Neural cell (in vitro differentiated cells): ENCODE data around the gene NUDT16. TPM values are rescaled to one million over a fixed set of nuclear protein-coding genes. Genes with fewer than 3 reads are reported as not detected.

ENCODE experiments used
- H2AFZ ChIP-seq: fragments of 200-600, 300-800 bp; sonication (generic), shearing (Covaris generic); 2 replicates; pipeline ENCODE4 v1.6.0; 2014; ENCODE audit warnings: low read depth, mild to moderate bottlenecking, antibody characterized with exemption, low read length, moderate library complexity
- H3F3A ChIP-seq: fragments of 200-600 bp; shearing (Covaris generic); 2 replicates; pipeline ENCODE4 v1.6.1; 2016; ENCODE audit warnings: mild to moderate bottlenecking, moderate library complexity, mixed read lengths, antibody characterized with exemption, low read length; ENCODE audit not compliant: insufficient read depth, poor library complexity, severe bottlenecking
- H3K27ac ChIP-seq: fragments of 200-600, 300-800 bp; sonication (generic), shearing (Covaris generic); 2 replicates; pipeline ENCODE4 v1.5.1; 2014; ENCODE audit warnings: mild to moderate bottlenecking, low read length, moderate library complexity
- H3K27me3 ChIP-seq: fragments of 300-800, 200-600 bp; sonication (generic), shearing (Covaris generic); 2 replicates; pipeline ENCODE4 v1.6.0; 2014; ENCODE audit warnings: mild to moderate bottlenecking, low read depth, low read length, moderate library complexity; ENCODE audit not compliant: insufficient read depth
- H3K36me3 ChIP-seq: fragments of 300-800, 200-600 bp; sonication (generic), shearing (Covaris generic); 2 replicates; pipeline ENCODE4 v1.5.1; 2014; ENCODE audit warnings: mild to moderate bottlenecking, antibody characterized with exemption, low read length, moderate library complexity; ENCODE audit not compliant: insufficient read depth
- H3K4me2 ChIP-seq: fragments of 300-800, 200-600 bp; sonication (generic), shearing (Covaris generic); 2 replicates; pipeline ENCODE4 v1.6.0; 2014; ENCODE audit warnings: mild to moderate bottlenecking, low read length
- H3K4me3 ChIP-seq: fragments of 300-800, 200-600 bp; sonication (generic), shearing (Covaris generic); 2 replicates; pipeline ENCODE4 v1.5.1; 2014; ENCODE audit warnings: mild to moderate bottlenecking, low read length, moderate library complexity
- H3K79me2 ChIP-seq: fragments of 200-600 bp; shearing (Covaris generic); replicated peaks from 2 replicates; pipeline ENCODE4 v1.6.0; 2014; ENCODE audit warnings: mild to moderate bottlenecking, low read length, moderate library complexity; ENCODE audit not compliant: insufficient read depth
- H3K9ac ChIP-seq: fragments of 300-800, 200-600 bp; sonication (generic), shearing (Covaris generic); 2 replicates; pipeline ENCODE4 v1.6.1; 2016; ENCODE audit warnings: mild to moderate bottlenecking, low read length, mixed read lengths
- H3K9me2 ChIP-seq: fragments of 200-600 bp; shearing (Covaris generic); 2 replicates; pipeline ENCODE4 v1.6.1; 2016; ENCODE audit warnings: mild to moderate bottlenecking, low read length, mixed read lengths; ENCODE audit not compliant: insufficient read depth
- H3K9me3 ChIP-seq: fragments of 200-600, 300-800 bp; sonication (generic), shearing (Covaris generic); 2 replicates; pipeline ENCODE4 v1.6.1; 2016; ENCODE audit warnings: mild to moderate bottlenecking, mixed run types, low read length, moderate library complexity, mixed read lengths
- H4K20me1 ChIP-seq: fragments of 200-600 bp; shearing (Covaris generic); 2 replicates; pipeline ENCODE4 v1.6.1; 2016; ENCODE audit warnings: mild to moderate bottlenecking, mixed run types; ENCODE audit not compliant: insufficient read depth
- CTCF ChIP-seq: fragments of 450-650 bp; IDR thresholded peaks from 2 replicates; pipeline ENCODE4 v1.5.1; 2014; ENCODE audit warnings: antibody characterized with exemption, mild to moderate bottlenecking, moderate library complexity; ENCODE audit not compliant: poor library complexity, severe bottlenecking
- EP300 ChIP-seq: fragments of 450-650 bp; conservative IDR thresholded peaks from 2 replicates; pipeline ENCODE4 v1.6.1; 2014; ENCODE audit warnings: antibody characterized with exemption, mild to moderate bottlenecking, moderate library complexity; ENCODE audit not compliant: poor library complexity, severe bottlenecking
- EZH2 ChIP-seq: fragments of 200-600, 300-800 bp; shearing (Covaris generic), sonication (generic); IDR thresholded peaks from 2 replicates; pipeline ENCODE4 v1.6.1; 2014; ENCODE audit warnings: antibody characterized with exemption, low read length, borderline replicate concordance, mild to moderate bottlenecking; ENCODE audit not compliant: insufficient read depth, poor library complexity, severe bottlenecking
- MXI1 ChIP-seq: fragments of 450-650 bp; conservative IDR thresholded peaks from 2 replicates; pipeline ENCODE4 v1.6.1; 2014; ENCODE audit warnings: antibody characterized with exemption, mild to moderate bottlenecking; ENCODE audit not compliant: poor library complexity, severe bottlenecking
- POLR2AphosphoS5 ChIP-seq: IDR thresholded peaks from 2 replicates; pipeline ENCODE4 v1.6.1; 2012
- RAD21 ChIP-seq: fragments of 450-650 bp; conservative IDR thresholded peaks from 2 replicates; pipeline ENCODE4 v1.6.1; 2014; ENCODE audit warnings: antibody characterized with exemption, mild to moderate bottlenecking, moderate library complexity
- REST ChIP-seq: IDR thresholded peaks from 2 replicates; pipeline ENCODE4 v1.6.1; 2012; ENCODE audit warnings: borderline replicate concordance
- SMC3 ChIP-seq: fragments of 450-650 bp; conservative IDR thresholded peaks from 2 replicates; pipeline ENCODE4 v1.6.1; 2014; ENCODE audit warnings: antibody characterized with exemption, mild to moderate bottlenecking, moderate library complexity; ENCODE audit not compliant: poor library complexity
- TAF1 ChIP-seq: IDR thresholded peaks from 2 replicates; pipeline ENCODE4 v1.6.1; 2012; ENCODE audit warnings: low read depth
- polyA plus RNA-seq: library from polyadenylated mRNA; depleted of rRNA; stranded (reverse); fragments of >200 nt; gene quantifications from 2 replicates; pipeline ENCODE4 v1.2.3, GENCODE V29; 2014

NUDT16 gene
- polyA plus RNA-seq, 1 donor from 2014 or later = 6.1 TPM

- no peaks in the 10 kb centered on the region for H3K36me3 ChIP-seq
- no peaks in the 10 kb centered on the region for H3K9me3 ChIP-seq
- H3K27ac ChIP-seq = no peak overlapping the region
- no peaks in the 10 kb centered on the region for H3K27me3 ChIP-seq
- no peak overlapping the region for H2AFZ ChIP-seq
- no peaks in the 10 kb centered on the region for H4K20me1 ChIP-seq
- H3K79me2 ChIP-seq = no peaks in the 10 kb centered on the region
- H3K9me2 ChIP-seq = no peaks in the 10 kb centered on the region
- no peaks in the 10 kb centered on the region for H3F3A ChIP-seq
- no peak overlapping the region for H3K9ac ChIP-seq
- H3K4me3 ChIP-seq = no peak overlapping the region
- TF ChIP-seq EZH2 (no peak), MXI1 (no peak), POLR2AphosphoS5 (no peak)
- H3K4me2 ChIP-seq = no peak overlapping the region
These were observed 42.5 kb upstream of the NUDT16 start for GRCh38 chr3:131338948-131339640.

- Histone ChIP-seq H3K4me3 (no peak overlapping the region), H3K9me3 (no peaks in the 10 kb centered on the region), H3K79me2 (no peaks in the 10 kb centered on the region), H3K9me2 (no peaks in the 10 kb centered on the region), H3K4me2 (no peak overlapping the region), H3K27ac (no peak overlapping the region), H3F3A (no peaks in the 10 kb centered on the region), H4K20me1 (no peaks in the 10 kb centered on the region), H3K27me3 (no peaks in the 10 kb centered on the region), H3K36me3 (no peaks in the 10 kb centered on the region), H2AFZ (no peak overlapping the region), H3K9ac (no peak overlapping the region)
- TF ChIP-seq CTCF = no peak
- TF ChIP-seq TAF1 = no peak
- no peak for TF ChIP-seq RAD21
- TF ChIP-seq POLR2AphosphoS5 = no peak
- TF ChIP-seq SMC3 = no peak
- TF ChIP-seq EP300 = no peak
- TF ChIP-seq MXI1 = no peak
These were observed 39.8 kb upstream of the NUDT16 start for GRCh38 chr3:131341761-131342160.

- no peak overlapping the region for H3K9ac ChIP-seq
- no peaks in the 10 kb centered on the region for H3K9me3 ChIP-seq
- no peaks in the 10 kb centered on the region for H3K9me2 ChIP-seq
- H3K79me2 ChIP-seq = no peaks in the 10 kb centered on the region
- H3F3A ChIP-seq = no peaks in the 10 kb centered on the region
- H3K36me3 ChIP-seq = no peaks in the 10 kb centered on the region
- no peak overlapping the region for H2AFZ ChIP-seq
- no peak overlapping the region for H3K4me2 ChIP-seq
- no peak overlapping the region for H3K27ac ChIP-seq
- H3K27me3 ChIP-seq = no peaks in the 10 kb centered on the region
- no peak overlapping the region for H3K4me3 ChIP-seq
- H4K20me1 ChIP-seq = no peaks in the 10 kb centered on the region
- TF ChIP-seq MXI1 = no peak
- no peak for TF ChIP-seq TAF1
- no peak for TF ChIP-seq REST
- no peak for TF ChIP-seq SMC3
- no peak for TF ChIP-seq EZH2
- TF ChIP-seq POLR2AphosphoS5 = no peak
- TF ChIP-seq RAD21 = no peak
- no peak for TF ChIP-seq EP300
- TF ChIP-seq CTCF = no peak
These were observed 32.7 kb upstream of the NUDT16 start for GRCh38 chr3:131348911-131349310.
